HL-60 (cell line): ENCODE data around the gene KLHL26.

Experiments
- POLR2AphosphoS5 ChIP-seq: IDR thresholded peaks from 2 replicates; pipeline ENCODE4 v1.6.1; 2012; ENCODE audit warnings: low read depth
- TF ChIP-seq, protein P1 (sequence below): IDR thresholded peaks from one replicate; pipeline ENCODE4 v1.5.1; 2011; ENCODE audit warnings: low read length, control low read depth, inconsistent platforms; ENCODE audit not compliant: insufficient read depth
- TF ChIP-seq, protein P2 (sequence below): IDR thresholded peaks from 2 replicates; pipeline ENCODE4 v1.6.1; 2012; ENCODE audit warnings: low read depth; ENCODE audit not compliant: insufficient replicate concordance

DNA sequence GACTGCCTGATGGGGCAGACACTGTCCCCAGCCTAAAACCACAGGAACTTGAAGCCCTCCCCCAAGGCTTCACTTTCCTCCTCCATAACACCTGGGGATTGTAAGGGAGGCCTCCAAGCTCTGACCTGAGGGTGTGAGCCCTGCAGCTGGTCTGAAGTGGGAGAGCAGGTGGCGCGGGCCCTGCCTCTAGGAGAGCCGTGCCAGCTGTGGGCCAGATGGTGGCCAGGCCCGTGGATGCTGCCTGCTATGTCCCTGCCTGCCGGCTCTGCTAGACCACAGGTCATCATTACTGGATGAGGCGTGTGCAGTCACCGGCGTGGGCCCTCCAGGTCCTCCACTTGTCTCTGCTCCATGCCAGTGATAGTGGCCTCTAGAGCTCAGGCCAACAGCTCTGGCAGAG lies 3.5 kb upstream of the KLHL26 start:
- TF ChIP-seq POLR2AphosphoS5: no peak
- TF ChIP-seq, protein P1, sequence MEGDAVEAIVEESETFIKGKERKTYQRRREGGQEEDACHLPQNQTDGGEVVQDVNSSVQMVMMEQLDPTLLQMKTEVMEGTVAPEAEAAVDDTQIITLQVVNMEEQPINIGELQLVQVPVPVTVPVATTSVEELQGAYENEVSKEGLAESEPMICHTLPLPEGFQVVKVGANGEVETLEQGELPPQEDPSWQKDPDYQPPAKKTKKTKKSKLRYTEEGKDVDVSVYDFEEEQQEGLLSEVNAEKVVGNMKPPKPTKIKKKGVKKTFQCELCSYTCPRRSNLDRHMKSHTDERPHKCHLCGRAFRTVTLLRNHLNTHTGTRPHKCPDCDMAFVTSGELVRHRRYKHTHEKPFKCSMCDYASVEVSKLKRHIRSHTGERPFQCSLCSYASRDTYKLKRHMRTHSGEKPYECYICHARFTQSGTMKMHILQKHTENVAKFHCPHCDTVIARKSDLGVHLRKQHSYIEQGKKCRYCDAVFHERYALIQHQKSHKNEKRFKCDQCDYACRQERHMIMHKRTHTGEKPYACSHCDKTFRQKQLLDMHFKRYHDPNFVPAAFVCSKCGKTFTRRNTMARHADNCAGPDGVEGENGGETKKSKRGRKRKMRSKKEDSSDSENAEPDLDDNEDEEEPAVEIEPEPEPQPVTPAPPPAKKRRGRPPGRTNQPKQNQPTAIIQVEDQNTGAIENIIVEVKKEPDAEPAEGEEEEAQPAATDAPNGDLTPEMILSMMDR: no peak
- TF ChIP-seq, protein P2, sequence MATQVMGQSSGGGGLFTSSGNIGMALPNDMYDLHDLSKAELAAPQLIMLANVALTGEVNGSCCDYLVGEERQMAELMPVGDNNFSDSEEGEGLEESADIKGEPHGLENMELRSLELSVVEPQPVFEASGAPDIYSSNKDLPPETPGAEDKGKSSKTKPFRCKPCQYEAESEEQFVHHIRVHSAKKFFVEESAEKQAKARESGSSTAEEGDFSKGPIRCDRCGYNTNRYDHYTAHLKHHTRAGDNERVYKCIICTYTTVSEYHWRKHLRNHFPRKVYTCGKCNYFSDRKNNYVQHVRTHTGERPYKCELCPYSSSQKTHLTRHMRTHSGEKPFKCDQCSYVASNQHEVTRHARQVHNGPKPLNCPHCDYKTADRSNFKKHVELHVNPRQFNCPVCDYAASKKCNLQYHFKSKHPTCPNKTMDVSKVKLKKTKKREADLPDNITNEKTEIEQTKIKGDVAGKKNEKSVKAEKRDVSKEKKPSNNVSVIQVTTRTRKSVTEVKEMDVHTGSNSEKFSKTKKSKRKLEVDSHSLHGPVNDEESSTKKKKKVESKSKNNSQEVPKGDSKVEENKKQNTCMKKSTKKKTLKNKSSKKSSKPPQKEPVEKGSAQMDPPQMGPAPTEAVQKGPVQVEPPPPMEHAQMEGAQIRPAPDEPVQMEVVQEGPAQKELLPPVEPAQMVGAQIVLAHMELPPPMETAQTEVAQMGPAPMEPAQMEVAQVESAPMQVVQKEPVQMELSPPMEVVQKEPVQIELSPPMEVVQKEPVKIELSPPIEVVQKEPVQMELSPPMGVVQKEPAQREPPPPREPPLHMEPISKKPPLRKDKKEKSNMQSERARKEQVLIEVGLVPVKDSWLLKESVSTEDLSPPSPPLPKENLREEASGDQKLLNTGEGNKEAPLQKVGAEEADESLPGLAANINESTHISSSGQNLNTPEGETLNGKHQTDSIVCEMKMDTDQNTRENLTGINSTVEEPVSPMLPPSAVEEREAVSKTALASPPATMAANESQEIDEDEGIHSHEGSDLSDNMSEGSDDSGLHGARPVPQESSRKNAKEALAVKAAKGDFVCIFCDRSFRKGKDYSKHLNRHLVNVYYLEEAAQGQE: no peak
